RWPE2 (cell line): Measurements from ENCODE around the gene BAIAP2L1.

Experiments used
- ATAC-seq: fragments of 200-7000 bp; cut with Tn5 transposase; 3 replicates; pipeline ENCODE4 v1.9.1; 2021; ENCODE audit warnings: low read depth
- DNase-seq: peaks from one replicate; pipeline ENCODE4 v3.0.0-alpha.2; 2020; ENCODE audit warnings: low spot score
- H3K27ac ChIP-seq: fragments of 450-650 bp; 2 replicates; pipeline ENCODE4 v1.5.1; 2017; ENCODE audit warnings: mild to moderate bottlenecking; ENCODE audit not compliant: poor library complexity, severe bottlenecking
- H3K27me3 ChIP-seq: fragments of 250-450 bp; sonication (Bioruptor Pico); 2 replicates; pipeline ENCODE4 v1.5.1; 2021; ENCODE audit warnings: mild to moderate bottlenecking, moderate library complexity; ENCODE audit not compliant: insufficient read depth, poor library complexity, severe bottlenecking
- H3K36me3 ChIP-seq: fragments of 250-450 bp; sonication (Bioruptor Pico); 2 replicates; pipeline ENCODE4 v1.5.1; 2020; ENCODE audit warnings: low read depth, mild to moderate bottlenecking, moderate library complexity
- H3K4me1 ChIP-seq: fragments of 250-450 bp; sonication (Bioruptor Pico); 2 replicates; pipeline ENCODE4 v1.5.1; 2021; ENCODE audit warnings: mild to moderate bottlenecking, moderate library complexity; ENCODE audit not compliant: insufficient read depth, poor library complexity, severe bottlenecking
- H3K4me3 ChIP-seq: fragments of 250-450 bp; sonication (Bioruptor Pico); 2 replicates; pipeline ENCODE4 v1.5.1; 2021; ENCODE audit warnings: mild to moderate bottlenecking, moderate library complexity; ENCODE audit not compliant: severe bottlenecking
- H3K9me3 ChIP-seq: fragments of 250-450 bp; sonication (Bioruptor Pico); 2 replicates; pipeline ENCODE4 v1.5.1; 2021; ENCODE audit warnings: mild to moderate bottlenecking, moderate library complexity; ENCODE audit not compliant: severe bottlenecking
- TF ChIP-seq, protein P1 (sequence below): fragments of 450-650 bp; IDR thresholded peaks from one replicate; pipeline ENCODE4 v1.5.1; 2017; ENCODE audit warnings: mild to moderate bottlenecking, moderate library complexity; ENCODE audit not compliant: poor library complexity, severe bottlenecking

The BAIAP2L1 gene

DNA sequence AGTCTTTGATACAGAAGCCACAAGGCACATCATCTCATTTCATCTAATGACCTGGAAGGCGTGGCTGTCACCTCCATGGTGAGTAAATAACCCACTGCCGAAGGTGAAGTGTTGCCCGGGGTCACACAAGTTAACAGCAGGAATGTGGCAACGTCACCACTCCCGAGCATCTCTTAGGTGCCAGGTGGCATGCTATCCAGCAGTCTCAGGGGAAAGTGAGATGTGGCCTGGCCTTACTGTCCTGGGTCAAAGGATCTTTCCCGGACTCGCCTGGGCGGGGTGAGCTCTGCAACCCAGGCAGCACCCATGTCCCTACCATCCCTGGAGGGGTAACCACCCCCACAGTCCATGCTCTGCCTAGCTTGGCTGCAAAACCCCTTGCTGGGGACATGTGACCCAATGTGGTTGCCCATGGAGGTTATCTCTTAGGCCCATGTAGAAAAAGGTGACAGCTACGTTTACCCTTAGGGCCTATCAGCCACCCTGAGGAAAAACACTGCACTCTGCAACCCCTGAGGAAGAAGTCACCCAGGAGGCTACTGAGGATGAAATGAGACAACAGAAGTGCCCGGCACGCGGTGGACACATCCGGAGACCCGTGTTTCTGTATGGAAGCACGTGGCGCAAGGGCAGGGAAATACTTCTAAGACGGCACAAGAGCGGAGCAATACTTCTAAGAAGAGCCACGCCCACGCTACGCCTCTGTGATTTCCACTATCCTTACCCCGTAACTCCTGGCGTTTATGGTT lies 52.0 kb downstream of the BAIAP2L1 start:
- Histone ChIP-seq H3K4me1 (peaks cover 19% of the 10 kb centered on the region), H3K4me3 (no peak overlapping the region), H3K36me3 (peaks cover 27% of the 10 kb centered on the region), H3K27me3 (no peaks in the 10 kb centered on the region), H3K27ac (no peak overlapping the region), H3K9me3 (no peaks in the 10 kb centered on the region)
- no peak for ATAC-seq
- DNase-seq = no peak
- TF ChIP-seq, protein P1, sequence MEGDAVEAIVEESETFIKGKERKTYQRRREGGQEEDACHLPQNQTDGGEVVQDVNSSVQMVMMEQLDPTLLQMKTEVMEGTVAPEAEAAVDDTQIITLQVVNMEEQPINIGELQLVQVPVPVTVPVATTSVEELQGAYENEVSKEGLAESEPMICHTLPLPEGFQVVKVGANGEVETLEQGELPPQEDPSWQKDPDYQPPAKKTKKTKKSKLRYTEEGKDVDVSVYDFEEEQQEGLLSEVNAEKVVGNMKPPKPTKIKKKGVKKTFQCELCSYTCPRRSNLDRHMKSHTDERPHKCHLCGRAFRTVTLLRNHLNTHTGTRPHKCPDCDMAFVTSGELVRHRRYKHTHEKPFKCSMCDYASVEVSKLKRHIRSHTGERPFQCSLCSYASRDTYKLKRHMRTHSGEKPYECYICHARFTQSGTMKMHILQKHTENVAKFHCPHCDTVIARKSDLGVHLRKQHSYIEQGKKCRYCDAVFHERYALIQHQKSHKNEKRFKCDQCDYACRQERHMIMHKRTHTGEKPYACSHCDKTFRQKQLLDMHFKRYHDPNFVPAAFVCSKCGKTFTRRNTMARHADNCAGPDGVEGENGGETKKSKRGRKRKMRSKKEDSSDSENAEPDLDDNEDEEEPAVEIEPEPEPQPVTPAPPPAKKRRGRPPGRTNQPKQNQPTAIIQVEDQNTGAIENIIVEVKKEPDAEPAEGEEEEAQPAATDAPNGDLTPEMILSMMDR = no peak

DNA sequence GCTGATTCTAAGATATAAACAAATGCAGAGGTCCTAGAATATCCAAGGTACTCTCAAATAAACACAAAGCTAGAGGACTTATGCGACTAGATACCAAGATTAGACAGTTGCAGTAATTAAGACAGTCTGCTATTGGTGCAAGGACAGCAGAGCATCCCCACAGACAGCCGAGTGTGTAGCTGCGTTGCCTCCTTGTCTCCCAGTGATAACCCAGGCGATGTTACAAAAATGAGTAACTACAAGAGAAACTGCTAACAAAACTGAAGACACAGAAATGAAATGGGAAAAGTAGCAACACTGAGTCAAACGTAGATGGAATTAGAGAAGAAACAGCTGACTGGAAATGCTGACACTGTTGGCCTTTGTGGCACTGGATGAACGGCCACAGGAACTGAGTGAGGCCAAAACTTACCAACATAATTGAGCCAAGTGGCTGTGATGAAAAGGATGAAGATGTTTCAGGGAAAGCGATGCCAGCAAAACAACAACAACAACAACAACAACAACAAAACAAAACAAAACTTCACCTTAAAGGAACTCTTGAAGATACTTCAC lies 54.3 kb downstream of the BAIAP2L1 start:
- H3K27me3 ChIP-seq = no peaks in the 10 kb centered on the region
- H3K36me3 ChIP-seq = peaks cover 24% of the 10 kb centered on the region
- H3K4me3 ChIP-seq = no peak overlapping the region
- DNase-seq = no peak
- H3K9me3 ChIP-seq = no peaks in the 10 kb centered on the region
- H3K4me1 ChIP-seq = peaks cover 4% of the 10 kb centered on the region
- ATAC-seq = no peak
- H3K27ac ChIP-seq = no peak overlapping the region
- TF ChIP-seq, protein P1 = no peak

DNA sequence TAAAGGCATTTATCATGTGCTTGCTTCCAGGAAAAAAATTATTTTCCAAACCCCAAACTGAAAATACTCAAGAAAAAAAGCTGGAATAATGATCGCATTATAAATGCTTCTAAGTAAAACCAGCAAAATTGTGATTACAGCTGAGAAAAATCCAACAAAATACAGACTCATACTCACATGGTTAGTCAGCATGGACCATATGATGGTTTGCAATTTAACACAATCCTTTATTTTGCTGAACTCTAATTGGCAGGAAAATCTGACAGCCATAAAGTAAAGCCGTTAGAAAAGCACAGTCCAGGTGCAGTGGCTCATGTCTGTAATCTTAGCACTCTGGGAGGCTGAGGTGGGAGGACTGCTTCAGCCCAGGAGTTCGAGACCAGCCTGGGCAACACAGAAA lies 59.8 kb downstream of the BAIAP2L1 start:
- H3K27me3 ChIP-seq = no peaks in the 10 kb centered on the region
- no peak overlapping the region for H3K27ac ChIP-seq
- no peaks in the 10 kb centered on the region for H3K4me1 ChIP-seq
- TF ChIP-seq, protein P1 = no peak
- H3K9me3 ChIP-seq = no peaks in the 10 kb centered on the region
- no peak for ATAC-seq
- DNase-seq = no peak
- no peak overlapping the region for H3K4me3 ChIP-seq
- peaks cover 19% of the 10 kb centered on the region for H3K36me3 ChIP-seq

- ATAC-seq = no peak
- Histone ChIP-seq H3K36me3 (peaks cover 20% of the 10 kb centered on the region), H3K9me3 (no peaks in the 10 kb centered on the region), H3K4me3 (no peak overlapping the region), H3K27ac (no peak overlapping the region), H3K4me1 (no peaks in the 10 kb centered on the region), H3K27me3 (no peaks in the 10 kb centered on the region)
- TF ChIP-seq, protein P1 = no peak
- DNase-seq = no peak
Measured at GRCh38 chr7:98339043-98339442, 61.8 kb downstream of the BAIAP2L1 start.

DNA sequence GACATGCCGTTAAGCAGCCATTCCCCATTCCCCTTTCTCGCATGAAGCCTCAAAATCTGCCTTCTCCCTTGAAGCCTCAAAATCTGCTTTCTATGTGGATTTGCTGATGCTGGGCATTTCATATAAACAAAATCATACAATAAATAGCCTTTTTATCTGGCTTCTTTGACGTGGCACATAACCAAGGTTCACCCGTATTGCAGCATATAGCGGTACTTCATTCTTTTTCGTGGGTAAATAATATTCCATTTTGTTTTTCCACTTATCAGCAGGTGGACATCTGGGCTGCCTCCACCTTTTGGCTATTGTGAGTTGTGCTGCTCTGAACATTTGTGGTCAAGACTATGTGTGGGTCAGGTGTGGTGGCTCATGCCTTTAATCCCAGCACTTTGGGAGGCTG lies 62.4 kb downstream of the BAIAP2L1 start:
- DNase-seq (no peak), ATAC-seq (no peak)
- Histone ChIP-seq H3K9me3 (no peaks in the 10 kb centered on the region), H3K27ac (no peak overlapping the region), H3K36me3 (peaks cover 14% of the 10 kb centered on the region), H3K4me3 (no peak overlapping the region), H3K27me3 (no peaks in the 10 kb centered on the region), H3K4me1 (no peaks in the 10 kb centered on the region)
- TF ChIP-seq, protein P1 = no peak
